Measurements from ENCODE around the gene SPATS2. TPM values are rescaled to one million over a fixed set of nuclear protein-coding genes. Genes with fewer than 3 reads are reported as not detected.

Gene SPATS2
- total RNA-seq, 1 experiment from 2014 or later = 31.9 TPM

DNA sequence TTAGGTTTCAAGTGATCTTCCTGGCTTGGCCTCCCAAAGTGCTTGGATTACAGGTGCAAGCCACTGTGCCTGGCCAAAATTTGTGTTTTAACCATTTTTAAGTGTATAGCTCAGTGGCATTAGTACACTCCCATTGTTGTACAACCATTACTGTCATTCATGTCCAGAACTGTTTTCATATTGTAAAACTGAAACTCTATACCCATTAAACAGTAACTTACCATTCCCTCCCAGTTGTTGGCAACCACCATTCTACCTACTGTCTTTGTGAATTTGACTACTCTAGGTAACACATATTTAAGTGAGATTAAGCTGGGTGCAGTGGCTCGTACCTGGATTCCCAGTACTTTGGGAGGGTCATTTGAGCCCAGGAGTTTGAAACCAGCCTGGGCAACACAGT lies 104.3 kb downstream of the SPATS2 start:
- Histone ChIP-seq H3K27me3 (ENCODE audit: control insufficient read depth, insufficient read depth, low read length) (no peaks in the 10 kb centered on the region), H3K4me3 (ENCODE audit: insufficient read depth, low read depth, low read length) (no peak overlapping the region), H3K36me3 (replicated peaks; ENCODE audit: control insufficient read depth, insufficient read depth, low read length) (no peaks in the 10 kb centered on the region)
- no peak for DNase-seq

DNA sequence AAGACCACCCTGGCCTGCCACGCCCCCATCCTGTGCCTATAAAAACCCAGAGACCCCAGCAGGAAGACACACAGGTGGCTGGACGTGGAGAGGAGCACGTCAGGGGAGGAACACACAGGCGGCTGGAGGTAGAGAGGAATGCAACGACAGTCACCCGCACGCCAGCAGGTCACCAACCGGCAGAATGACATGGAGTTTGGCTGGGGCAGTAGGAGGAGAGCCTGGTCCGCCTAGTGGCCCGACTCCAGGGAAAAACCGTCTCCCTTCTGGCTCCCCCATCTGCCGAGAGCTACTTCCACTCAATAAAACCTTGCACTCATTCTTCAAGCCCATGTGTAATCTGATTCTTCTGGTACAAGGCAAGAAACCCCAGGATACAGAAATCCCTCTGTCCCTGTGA lies 108.8 kb downstream of the SPATS2 start:
- H3K27me3 ChIP-seq (ENCODE audit: control insufficient read depth, insufficient read depth, low read length) = no peaks in the 10 kb centered on the region
- H3K4me3 ChIP-seq (ENCODE audit: insufficient read depth, low read depth, low read length) = no peak overlapping the region
- no peak for DNase-seq
- H3K36me3 ChIP-seq (replicated peaks; ENCODE audit: control insufficient read depth, insufficient read depth, low read length) = no peaks in the 10 kb centered on the region

DNA sequence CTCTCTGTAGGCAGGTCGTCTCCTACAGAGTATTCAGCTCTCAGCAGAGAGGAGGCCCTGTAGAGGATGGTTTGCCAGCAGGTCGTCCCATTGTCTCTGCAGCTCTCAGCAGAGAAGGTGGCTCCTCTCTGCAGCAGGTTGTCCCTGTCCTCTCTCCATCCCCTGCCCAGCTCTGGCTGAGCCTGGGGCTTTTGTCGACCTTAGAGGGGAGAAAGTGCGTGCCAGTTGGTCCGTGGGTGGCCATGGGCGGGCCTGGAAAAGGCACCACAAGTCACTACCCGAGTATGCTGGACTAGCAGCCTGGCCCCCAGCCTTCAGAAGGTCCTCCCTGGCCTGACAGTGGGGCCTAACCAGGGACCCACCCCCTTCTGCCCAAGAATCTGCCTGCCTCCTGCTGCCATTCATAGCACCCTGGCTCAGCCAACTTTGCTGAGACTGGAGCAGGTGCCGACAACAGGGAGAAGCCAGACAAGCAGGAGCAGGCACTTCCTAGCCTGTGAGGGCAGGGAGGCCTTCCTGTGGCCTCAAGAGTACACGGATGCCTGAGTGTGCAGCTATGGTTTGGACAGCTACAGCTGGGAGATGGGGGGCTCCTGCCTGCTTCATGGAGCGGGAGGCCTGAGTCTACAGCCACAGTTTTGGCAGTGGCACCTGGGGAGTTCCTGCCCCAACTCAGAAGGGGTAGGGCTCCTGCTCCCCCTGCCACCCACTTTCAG lies 111.8 kb downstream of the SPATS2 start:
- H3K27me3 ChIP-seq (ENCODE audit: control insufficient read depth, insufficient read depth, low read length) = no peaks in the 10 kb centered on the region
- peak; percentile 19 for DNase-seq
- H3K4me3 ChIP-seq (ENCODE audit: insufficient read depth, low read depth, low read length) = no peak overlapping the region
- H3K36me3 ChIP-seq (replicated peaks; ENCODE audit: control insufficient read depth, insufficient read depth, low read length) = no peaks in the 10 kb centered on the region

DNA sequence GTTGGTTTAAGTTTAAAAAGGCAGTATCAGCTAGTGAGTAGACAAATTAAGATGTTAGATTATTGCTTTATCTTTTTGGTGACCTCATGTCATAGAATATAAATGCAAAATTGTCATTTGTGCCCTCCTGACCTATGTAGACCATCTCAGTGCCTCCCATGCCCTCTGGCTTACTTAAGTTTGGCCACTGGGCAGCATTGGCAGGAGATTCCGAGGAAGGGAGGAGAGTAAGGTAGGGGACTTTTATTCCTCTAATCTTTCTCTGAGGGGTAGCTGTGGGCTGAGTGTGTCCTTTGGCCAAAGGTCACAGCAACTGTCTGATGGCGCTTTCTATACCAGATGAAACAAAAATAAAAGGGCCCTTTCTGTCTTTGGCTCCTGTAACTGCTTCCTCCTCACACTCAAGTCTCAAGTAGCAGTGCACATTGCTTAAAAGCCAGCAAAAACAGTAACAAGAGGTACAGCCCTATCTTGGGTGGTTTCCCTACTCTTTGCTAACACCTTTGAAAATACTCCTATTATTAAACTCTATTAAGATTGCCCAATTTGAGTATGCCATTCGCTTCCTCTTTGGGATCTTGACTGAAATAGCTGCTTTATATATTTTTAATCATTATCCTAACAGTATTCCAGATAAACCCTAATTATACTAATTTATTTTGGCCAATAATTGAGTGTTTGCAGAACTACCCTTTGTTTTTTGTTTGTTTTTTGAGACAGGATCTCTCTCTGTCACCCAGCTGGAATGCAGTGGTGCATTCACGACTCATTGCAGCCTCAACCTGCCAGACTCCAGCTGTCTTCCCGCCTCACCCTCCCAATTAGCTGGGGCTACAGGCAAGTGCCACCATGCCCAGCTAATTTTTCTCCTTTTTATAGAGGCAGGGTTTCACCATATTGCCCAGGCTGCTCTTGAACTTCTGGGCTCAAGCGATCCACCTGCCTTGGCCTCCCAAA lies 115.1 kb downstream of the SPATS2 start:
- no peaks in the 10 kb centered on the region for H3K36me3 ChIP-seq (replicated peaks; ENCODE audit: control insufficient read depth, insufficient read depth, low read length)
- H3K4me3 ChIP-seq (ENCODE audit: insufficient read depth, low read depth, low read length) = no peak overlapping the region
- DNase-seq = no peak
- no peaks in the 10 kb centered on the region for H3K27me3 ChIP-seq (ENCODE audit: control insufficient read depth, insufficient read depth, low read length)

DNA sequence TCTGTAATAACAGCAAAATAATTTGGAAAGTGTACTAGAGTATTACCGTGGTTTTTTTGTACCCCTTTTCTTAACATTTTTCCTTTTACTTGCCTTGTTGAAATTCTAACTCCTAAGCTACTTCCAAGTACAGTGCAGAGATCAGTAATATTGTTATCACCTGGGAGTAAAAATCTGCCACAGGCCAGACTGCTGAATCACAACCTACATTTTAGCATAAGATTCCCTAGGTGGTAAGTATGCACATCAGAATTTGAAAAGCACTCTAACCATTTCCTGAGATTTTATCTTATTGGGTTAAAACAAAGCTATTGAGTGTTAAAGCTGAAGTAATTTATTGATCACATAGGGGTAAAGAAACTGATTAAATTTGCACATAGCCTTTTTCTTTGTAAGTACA lies 116.4 kb downstream of the SPATS2 start:
- no peaks in the 10 kb centered on the region for H3K27me3 ChIP-seq (ENCODE audit: control insufficient read depth, insufficient read depth, low read length)
- no peak for DNase-seq
- no peak overlapping the region for H3K4me3 ChIP-seq (ENCODE audit: insufficient read depth, low read depth, low read length)
- no peaks in the 10 kb centered on the region for H3K36me3 ChIP-seq (replicated peaks; ENCODE audit: control insufficient read depth, insufficient read depth, low read length)

DNA sequence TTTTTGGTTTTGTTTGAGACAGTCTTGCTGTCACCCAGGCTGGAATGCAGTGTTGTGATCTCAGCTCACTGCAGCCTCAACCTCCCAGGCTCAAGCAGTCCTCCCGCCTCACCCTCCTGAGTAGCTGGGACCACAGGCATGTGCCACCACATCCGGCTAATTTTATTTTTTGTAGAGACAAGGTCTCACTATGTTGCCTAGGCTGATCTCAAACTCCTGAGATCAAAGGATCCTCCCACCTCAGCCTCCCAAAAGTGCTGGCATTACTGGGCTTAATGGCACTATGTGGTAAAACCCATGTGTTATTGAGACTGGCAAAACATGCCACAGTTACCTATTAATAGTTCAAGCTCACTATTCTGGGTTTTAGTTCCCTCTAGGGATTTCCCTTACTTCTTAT lies 120.3 kb downstream of the SPATS2 start:
- H3K36me3 ChIP-seq (replicated peaks; ENCODE audit: control insufficient read depth, insufficient read depth, low read length) = no peaks in the 10 kb centered on the region
- H3K4me3 ChIP-seq (ENCODE audit: insufficient read depth, low read depth, low read length) = no peak overlapping the region
- no peak for DNase-seq
- H3K27me3 ChIP-seq (ENCODE audit: control insufficient read depth, insufficient read depth, low read length) = no peaks in the 10 kb centered on the region

DNA sequence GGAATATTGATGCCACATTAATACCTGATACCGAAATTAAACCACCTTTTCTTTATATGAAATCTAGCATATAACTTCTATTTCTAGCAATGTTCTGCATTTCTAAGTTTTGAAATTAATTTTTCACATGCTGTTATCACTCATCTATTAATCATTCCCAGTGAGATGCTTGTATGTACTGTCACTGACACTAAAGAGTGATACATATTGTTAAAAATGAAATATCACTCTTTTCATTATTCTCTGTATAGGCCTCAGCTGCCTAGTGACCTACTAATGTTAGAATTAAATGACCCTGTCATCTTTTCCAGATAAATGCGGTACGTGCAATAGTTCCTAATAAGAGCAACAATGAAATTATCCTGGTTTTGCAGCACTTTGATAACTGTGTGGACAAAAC lies 121.9 kb downstream of the SPATS2 start:
- Histone ChIP-seq H3K4me3 (ENCODE audit: insufficient read depth, low read depth, low read length) (no peak overlapping the region), H3K27me3 (ENCODE audit: control insufficient read depth, insufficient read depth, low read length) (no peaks in the 10 kb centered on the region), H3K36me3 (replicated peaks; ENCODE audit: control insufficient read depth, insufficient read depth, low read length) (no peaks in the 10 kb centered on the region)
- DNase-seq = no peak

DNA sequence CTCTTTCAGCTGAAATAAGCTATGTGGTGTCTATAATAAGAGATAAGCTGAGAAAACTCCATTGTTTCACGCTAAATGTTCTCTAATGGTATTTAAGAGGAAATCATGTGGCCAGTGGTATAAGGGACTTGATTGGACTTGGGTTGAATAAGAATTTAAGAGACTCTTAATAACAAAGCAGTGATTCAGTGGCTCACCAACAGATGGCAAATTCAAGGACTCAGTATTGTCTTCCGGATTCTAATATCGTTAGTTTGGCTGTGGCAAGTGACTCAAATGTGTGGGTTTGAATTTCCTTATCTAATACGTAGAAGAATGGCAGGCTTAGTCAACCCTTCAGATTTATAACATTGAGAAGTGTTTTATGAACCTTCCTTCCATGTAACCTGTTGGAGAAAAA lies 122.5 kb downstream of the SPATS2 start:
- Histone ChIP-seq H3K4me3 (ENCODE audit: insufficient read depth, low read depth, low read length) (no peak overlapping the region), H3K27me3 (ENCODE audit: control insufficient read depth, insufficient read depth, low read length) (no peaks in the 10 kb centered on the region), H3K36me3 (replicated peaks; ENCODE audit: control insufficient read depth, insufficient read depth, low read length) (no peaks in the 10 kb centered on the region)
- peak; percentile 44 for DNase-seq

DNA sequence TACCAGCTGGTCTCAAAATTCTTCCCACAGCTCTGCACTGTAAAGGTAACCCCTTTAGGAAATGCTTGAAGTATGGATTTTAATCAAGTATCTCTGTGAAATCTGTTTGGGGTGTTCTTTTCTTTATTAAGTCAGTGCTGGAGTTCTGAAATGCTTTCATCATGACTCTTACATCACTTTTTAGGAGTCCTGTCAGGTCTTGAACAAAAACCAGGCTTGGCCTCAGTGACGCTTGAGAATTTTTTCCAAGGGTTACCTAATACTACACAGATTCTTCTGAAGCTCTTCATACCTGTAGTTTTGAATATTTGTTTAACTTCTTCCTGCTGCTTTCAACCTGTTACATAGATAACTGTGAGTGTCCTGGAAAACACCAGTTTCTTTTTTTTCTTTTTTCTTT lies 124.6 kb downstream of the SPATS2 start:
- H3K36me3 ChIP-seq (replicated peaks; ENCODE audit: control insufficient read depth, insufficient read depth, low read length) = no peaks in the 10 kb centered on the region

DNA sequence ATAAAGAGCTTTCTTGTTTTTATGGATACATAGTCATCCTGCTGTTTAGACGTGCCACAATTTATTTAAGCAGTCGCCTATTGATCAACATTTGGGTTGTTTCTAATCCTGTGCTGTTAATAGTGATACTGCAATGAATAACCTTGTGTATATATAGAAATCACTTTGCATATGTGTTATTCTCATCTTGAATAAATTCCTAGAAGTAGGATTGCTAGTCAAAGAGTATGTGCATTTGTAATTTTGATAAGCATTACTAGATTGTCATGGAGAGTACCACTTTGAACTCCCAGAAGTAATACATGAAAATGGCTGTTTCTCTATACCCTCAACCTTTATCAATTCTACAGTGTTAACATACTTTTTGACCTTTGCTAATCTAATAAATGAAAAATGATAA lies 126.6 kb downstream of the SPATS2 start:
- H3K36me3 ChIP-seq (replicated peaks; ENCODE audit: control insufficient read depth, insufficient read depth, low read length) = no peaks in the 10 kb centered on the region
- DNase-seq = no peak

More for the DNA sequence above, 124.6 kb downstream of the SPATS2 start:
- Histone ChIP-seq H3K27me3 (ENCODE audit: control insufficient read depth, insufficient read depth, low read length) (no peaks in the 10 kb centered on the region), H3K4me3 (ENCODE audit: insufficient read depth, low read depth, low read length) (no peak overlapping the region)
- DNase-seq = no peak

DNA sequence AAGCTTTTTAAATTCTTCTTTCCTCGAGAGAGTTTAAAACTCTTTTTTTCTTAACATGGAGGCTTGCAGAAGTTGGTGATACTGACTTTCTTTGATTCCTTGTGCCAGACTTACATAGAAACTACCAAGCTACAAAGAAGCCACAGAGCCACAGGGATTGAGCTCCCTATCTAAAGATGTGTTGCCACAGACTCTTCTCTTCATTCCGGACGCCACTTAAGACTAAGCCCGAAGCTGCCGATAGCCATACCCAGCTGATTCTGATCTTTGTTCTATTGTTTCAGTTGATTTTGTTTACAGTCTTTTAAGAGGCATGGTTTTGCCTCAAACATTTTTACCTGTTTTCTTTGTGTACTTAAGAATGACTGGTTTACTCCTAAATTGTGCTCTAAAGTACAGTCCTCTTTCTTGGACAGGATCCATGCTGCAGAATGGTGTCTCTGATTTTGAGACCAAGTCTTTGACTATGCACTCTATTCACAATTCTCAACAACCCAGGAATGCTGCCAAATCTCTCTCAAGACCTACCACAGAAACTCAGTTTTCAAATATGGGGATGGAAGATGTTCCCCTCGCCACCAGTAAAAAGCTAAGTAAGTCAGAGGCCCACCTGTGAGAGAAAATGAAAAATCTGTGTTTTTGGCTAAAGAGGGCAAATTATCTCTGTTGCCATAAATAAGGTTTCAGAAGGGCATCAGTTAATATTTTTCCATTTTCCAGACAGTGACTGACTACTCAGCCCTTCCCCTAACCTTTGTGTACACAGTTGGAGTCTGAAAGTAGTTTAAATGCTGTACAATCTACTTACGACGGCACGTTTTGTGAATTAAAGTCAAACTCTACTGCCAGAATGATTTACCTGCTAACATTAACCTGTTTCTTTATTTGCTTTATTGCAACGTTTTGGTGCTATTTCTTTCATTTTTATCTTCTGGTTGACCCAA lies 129.4 kb downstream of the SPATS2 start:
- no peaks in the 10 kb centered on the region for H3K27me3 ChIP-seq (ENCODE audit: control insufficient read depth, insufficient read depth, low read length)
- no peak overlapping the region for H3K4me3 ChIP-seq (ENCODE audit: insufficient read depth, low read depth, low read length)
- no peaks in the 10 kb centered on the region for H3K36me3 ChIP-seq (replicated peaks; ENCODE audit: control insufficient read depth, insufficient read depth, low read length)
- no peak for DNase-seq

More for the DNA sequence above, 126.6 kb downstream of the SPATS2 start:
- no peaks in the 10 kb centered on the region for H3K27me3 ChIP-seq (ENCODE audit: control insufficient read depth, insufficient read depth, low read length)
- no peak overlapping the region for H3K4me3 ChIP-seq (ENCODE audit: insufficient read depth, low read depth, low read length)

DNA sequence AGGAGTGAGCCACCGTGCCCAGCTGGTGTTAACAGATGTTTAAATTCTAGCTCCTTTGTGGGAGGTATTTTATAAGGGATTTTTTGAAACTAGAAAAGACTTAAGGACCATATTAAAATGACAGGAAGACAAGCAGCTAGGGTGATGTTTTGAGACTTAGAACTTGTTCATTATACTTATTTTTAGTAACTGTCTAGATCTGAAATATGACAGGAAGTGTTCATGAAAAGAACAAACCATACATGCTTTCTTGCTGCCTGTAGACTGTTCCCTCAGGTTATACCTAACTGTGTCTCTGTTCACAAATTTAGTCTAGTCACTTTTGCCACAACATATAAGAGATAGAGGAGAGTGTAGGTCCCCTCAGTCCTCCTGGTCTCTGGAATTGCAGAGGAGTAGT lies 134.6 kb downstream of the SPATS2 start:
- no peaks in the 10 kb centered on the region for H3K27me3 ChIP-seq (ENCODE audit: control insufficient read depth, insufficient read depth, low read length)

DNA sequence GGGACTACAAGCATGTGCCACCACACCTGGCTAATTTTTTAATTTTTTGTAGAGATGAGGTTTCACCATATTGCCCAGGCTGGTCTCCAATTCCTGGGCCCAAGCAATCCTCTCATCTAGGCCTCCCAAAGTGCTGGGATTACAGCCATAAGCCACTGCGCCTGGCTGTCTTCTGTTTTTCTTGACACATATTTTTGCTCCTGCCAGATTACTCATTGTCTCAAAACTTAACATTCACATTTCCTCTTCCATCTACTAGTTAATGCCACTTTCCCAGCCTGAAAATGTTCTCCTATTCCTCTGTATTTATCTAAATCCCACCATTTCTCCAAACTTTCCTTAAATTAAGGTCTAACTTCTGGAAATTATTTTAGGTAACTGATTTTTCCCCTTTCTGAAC lies 135.3 kb downstream of the SPATS2 start:
- Histone ChIP-seq H3K4me3 (ENCODE audit: insufficient read depth, low read depth, low read length) (no peak overlapping the region), H3K27me3 (ENCODE audit: control insufficient read depth, insufficient read depth, low read length) (no peaks in the 10 kb centered on the region), H3K36me3 (replicated peaks; ENCODE audit: control insufficient read depth, insufficient read depth, low read length) (no peaks in the 10 kb centered on the region; the same call in 1 of the 2 replicates)
- DNase-seq = no peak

More for the DNA sequence above, 134.6 kb downstream of the SPATS2 start:
- H3K36me3 ChIP-seq (replicated peaks; ENCODE audit: control insufficient read depth, insufficient read depth, low read length) = no peaks in the 10 kb centered on the region; the same call in 1 of the 2 replicates
- no peak for DNase-seq
- no peak overlapping the region for H3K4me3 ChIP-seq (ENCODE audit: insufficient read depth, low read depth, low read length)

DNA sequence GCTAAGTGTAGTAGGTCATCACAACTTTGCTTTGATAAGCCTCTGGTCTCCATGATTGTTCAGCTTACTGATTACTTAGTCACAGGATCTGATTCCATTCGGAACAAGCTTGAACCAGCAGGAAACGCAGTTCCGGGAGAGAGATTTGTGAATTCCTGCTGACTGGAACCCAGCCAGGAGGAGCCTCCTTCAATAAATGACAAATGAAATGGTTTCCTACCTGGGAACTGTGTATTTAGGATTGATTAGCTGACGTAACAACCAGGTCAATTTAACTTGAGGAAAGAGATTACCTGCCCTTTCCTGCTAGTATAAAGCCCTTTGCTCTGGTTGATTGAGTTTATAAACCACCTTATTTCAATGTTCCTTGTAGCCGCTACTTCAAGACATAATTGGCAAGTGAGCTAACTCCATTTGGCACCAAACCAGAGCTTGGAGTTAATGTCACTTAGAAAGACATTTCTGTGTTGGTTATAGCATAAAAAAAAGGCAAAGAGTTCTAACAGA lies 136.5 kb downstream of the SPATS2 start:
- no peak for DNase-seq
- Histone ChIP-seq H3K4me3 (ENCODE audit: insufficient read depth, low read depth, low read length) (no peak overlapping the region), H3K27me3 (ENCODE audit: control insufficient read depth, insufficient read depth, low read length) (no peaks in the 10 kb centered on the region), H3K36me3 (replicated peaks; ENCODE audit: control insufficient read depth, insufficient read depth, low read length) (no peaks in the 10 kb centered on the region; the same call in 1 of the 2 replicates)
